H9 (cell line): Measurements from ENCODE around the gene SLC9A5. TPM values are rescaled to one million over a fixed set of nuclear protein-coding genes. Genes with fewer than 3 reads are reported as not detected.

Source experiments
- DNase-seq: peaks from one replicate; pipeline ENCODE4 v3.0.0-alpha.2; 2017
- H2AFZ ChIP-seq: one replicate; pipeline ENCODE4 v1.6.1; 2013; ENCODE audit warnings: mild to moderate bottlenecking, low read length, control low read depth, moderate library complexity
- H2AK5ac ChIP-seq: 2 replicates; pipeline ENCODE4 v1.6.1; 2013; ENCODE audit warnings: low read length, control low read depth, mixed read lengths; ENCODE audit not compliant: insufficient read length
- H2BK120ac ChIP-seq: one replicate; pipeline ENCODE4 v1.6.1; 2013; ENCODE audit warnings: low read depth, mild to moderate bottlenecking, low read length, control low read depth, inconsistent platforms; ENCODE audit not compliant: poor library complexity, severe bottlenecking
- H2BK12ac ChIP-seq: 2 replicates; pipeline ENCODE4 v1.6.1; 2013; ENCODE audit warnings: low read length, control low read depth, mixed read lengths, low read depth; ENCODE audit not compliant: insufficient read length
- H2BK15ac ChIP-seq: 2 replicates; pipeline ENCODE4 v1.6.1; 2013; ENCODE audit warnings: low read depth, low read length, control low read depth
- H2BK20ac ChIP-seq: one replicate; pipeline ENCODE4 v1.6.1; 2013; ENCODE audit warnings: low read depth, mild to moderate bottlenecking, low read length, control low read depth, inconsistent platforms; ENCODE audit not compliant: poor library complexity, severe bottlenecking
- H2BK5ac ChIP-seq: 2 replicates; pipeline ENCODE4 v1.6.1; 2013; ENCODE audit warnings: low read length, control low read depth, mixed read lengths; ENCODE audit not compliant: insufficient read length
- H3K14ac ChIP-seq: 2 replicates; pipeline ENCODE4 v1.6.1; 2013; ENCODE audit warnings: low read length, control low read depth; ENCODE audit not compliant: insufficient read depth
- H3K18ac ChIP-seq: 2 replicates; pipeline ENCODE4 v1.6.1; 2013; ENCODE audit warnings: low read depth, mild to moderate bottlenecking, mixed read lengths, low read length, control low read depth; ENCODE audit not compliant: insufficient read length
- H3K23ac ChIP-seq: 2 replicates; pipeline ENCODE4 v1.6.1; 2013; ENCODE audit warnings: low read length, control low read depth, mixed read lengths, low read depth; ENCODE audit not compliant: insufficient read length
- H3K23me2 ChIP-seq: 2 replicates; pipeline ENCODE4 v1.6.1; 2013; ENCODE audit warnings: low read depth, mild to moderate bottlenecking, mixed read lengths, low read length, control low read depth; ENCODE audit not compliant: insufficient read length, poor library complexity, severe bottlenecking
- H3K27ac ChIP-seq: 2 replicates; pipeline ENCODE4 v1.5.1; 2013; ENCODE audit warnings: low read length, control low read depth, mixed read lengths, low read depth; ENCODE audit not compliant: insufficient read length
- H3K27me3 ChIP-seq: 2 replicates; pipeline ENCODE4 v1.6.1; 2013; ENCODE audit warnings: low read length, control low read depth, inconsistent platforms; ENCODE audit not compliant: insufficient read depth
- H3K4ac ChIP-seq: 2 replicates; pipeline ENCODE4 v1.6.1; 2013; ENCODE audit warnings: low read depth, mild to moderate bottlenecking, control low read depth, inconsistent platforms, low read length, moderate library complexity
- H3K4me1 ChIP-seq: 2 replicates; pipeline ENCODE4 v1.6.1; 2013; ENCODE audit warnings: low read length, control low read depth, inconsistent platforms; ENCODE audit not compliant: insufficient read depth
- H3K4me2 ChIP-seq: 2 replicates; pipeline ENCODE4 v1.6.1; 2013; ENCODE audit warnings: low read length, control low read depth, mixed read lengths; ENCODE audit not compliant: insufficient read length, insufficient read depth
- H3K56ac ChIP-seq: 2 replicates; pipeline ENCODE4 v1.6.1; 2013; ENCODE audit warnings: low read depth, mild to moderate bottlenecking, mixed read lengths, low read length, control low read depth; ENCODE audit not compliant: insufficient read length
- H3K79me1 ChIP-seq: 2 replicates; pipeline ENCODE4 v1.6.1; 2013; ENCODE audit warnings: low read depth, mild to moderate bottlenecking, moderate library complexity, low read length, control low read depth, inconsistent platforms; ENCODE audit not compliant: insufficient read depth, poor library complexity, severe bottlenecking
- H3K79me2 ChIP-seq: 2 replicates; pipeline ENCODE4 v1.6.1; 2013; ENCODE audit warnings: low read length, control low read depth, inconsistent platforms; ENCODE audit not compliant: insufficient read depth
- H3K9ac ChIP-seq: 2 replicates; pipeline ENCODE4 v1.6.1; 2013; ENCODE audit warnings: low read length, control low read depth, mixed read lengths; ENCODE audit not compliant: insufficient read length; ENCODE audit errors: extremely low read depth
- H3K9me3 ChIP-seq: one replicate; pipeline ENCODE4 v1.6.1; 2013; ENCODE audit warnings: low read depth, low read length, inconsistent platforms; ENCODE audit not compliant: control insufficient read depth
- H3T11ph ChIP-seq: one replicate; pipeline ENCODE4 v1.6.1; 2013; ENCODE audit warnings: mild to moderate bottlenecking, low read length, control low read depth, inconsistent platforms
- H4K20me1 ChIP-seq: one replicate; pipeline ENCODE4 v1.6.1; 2013; ENCODE audit not compliant: control insufficient read depth, insufficient read length, insufficient read depth
- H4K5ac ChIP-seq: 2 replicates; pipeline ENCODE4 v1.6.1; 2013; ENCODE audit warnings: low read depth, mild to moderate bottlenecking, mixed read lengths, low read length, control low read depth; ENCODE audit not compliant: insufficient read length
- H4K8ac ChIP-seq: replicated peaks from 2 replicates; pipeline ENCODE4 v1.6.1; 2013; ENCODE audit warnings: low read length, control low read depth, mixed read lengths, low read depth; ENCODE audit not compliant: insufficient read length
- H4K91ac ChIP-seq: 2 replicates; pipeline ENCODE4 v1.6.1; 2013; ENCODE audit warnings: low read depth, mild to moderate bottlenecking, moderate library complexity, mixed read lengths, low read length, control low read depth; ENCODE audit not compliant: insufficient read length
- H3K27ac Mint-ChIP-seq, 3 experiments: 2 replicates in 2 of 3; 3 replicates in 1 of 3; pipeline ENCODE4 v1.8.0; 2020 to 2021; ENCODE audit warnings: mixed read lengths in 3 of 3, mild to moderate bottlenecking in 1 of 3, moderate library complexity in 1 of 3
- H3K27me3 Mint-ChIP-seq: 2 replicates; pipeline ENCODE4 v1.8.0; 2021; ENCODE audit warnings: low read depth, mild to moderate bottlenecking, moderate library complexity, mixed read lengths
- H3K36me3 Mint-ChIP-seq, 3 experiments: 2 replicates in 2 of 3; 3 replicates in 1 of 3; pipeline ENCODE4 v1.8.0; 2020 to 2021; ENCODE audit warnings: low read depth in 3 of 3, mixed read lengths in 3 of 3; ENCODE audit not compliant: insufficient read depth in 1 of 3
- H3K4me1 Mint-ChIP-seq, 2 experiments: 2 replicates each; pipeline ENCODE4 v1.8.0; 2020; ENCODE audit warnings: mixed read lengths in 2 of 2
- H3K4me3 Mint-ChIP-seq, 2 experiments: 2 replicates in 1 of 2; 3 replicates in 1 of 2; pipeline ENCODE4 v1.8.0; 2020 to 2021; ENCODE audit warnings: mild to moderate bottlenecking in 2 of 2, mixed read lengths in 2 of 2, moderate library complexity in 1 of 2
- H3K9me3 Mint-ChIP-seq, 2 experiments: 2 replicates in 1 of 2; 3 replicates in 1 of 2; pipeline ENCODE4 v1.8.0; 2020; ENCODE audit warnings: mild to moderate bottlenecking in 2 of 2, mixed read lengths in 2 of 2, moderate library complexity in 1 of 2
- microRNA-seq: library from miRNA; unstranded; fragments of <30 nt; microRNA quantifications from one replicate; pipeline ENCODE4, GENCODE V29; 2020; ENCODE audit warnings: borderline microRNAs expressed
- total RNA-seq: library from RNA; stranded (reverse); gene quantifications from 2 replicates; pipeline ENCODE4 v1.2.1, GENCODE V29; 2021
- TF ChIP-seq, protein P1 (sequence below): fragments of 200-600 bp; sonication (generic); conservative IDR thresholded peaks from 3 replicates; pipeline ENCODE4 v1.8.0; 2021; ENCODE audit warnings: antibody characterized with exemption, mild to moderate bottlenecking

Gene SLC9A5
- total RNA-seq, 1 experiment from 2014 or later: 9.1 TPM

- Histone ChIP-seq H3K4me2 (no peak overlapping the region), H3K79me2 (no peaks in the 10 kb centered on the region), H2BK15ac (no peak overlapping the region), H2BK20ac (no peak overlapping the region), H4K5ac (no peak overlapping the region), H4K20me1 (no peaks in the 10 kb centered on the region), H2BK12ac (no peak overlapping the region), H2BK120ac (no peak overlapping the region), H3K56ac (no peak overlapping the region), H3K23me2 (no peaks in the 10 kb centered on the region), H3K27ac (no peak overlapping the region), H2AK5ac (no peak overlapping the region), H3T11ph (no peak overlapping the region), H3K79me1 (no peaks in the 10 kb centered on the region), H2AFZ (no peak overlapping the region), H3K9me3 (no peaks in the 10 kb centered on the region), H3K4me1 (no peaks in the 10 kb centered on the region), H4K91ac (no peak overlapping the region), H4K8ac (no peak overlapping the region), H3K23ac (no peak overlapping the region), H3K4ac (no peak overlapping the region), H3K9ac (no peak overlapping the region), H3K14ac (no peak overlapping the region), H3K27me3 (no peaks in the 10 kb centered on the region), H3K18ac (no peak overlapping the region), H2BK5ac (no peak overlapping the region)
- Mint-ChIP-seq H3K27ac (no peak overlapping the region), H3K9me3 (no peaks in the 10 kb centered on the region), H3K36me3 (no peaks in the 10 kb centered on the region), H3K27me3 (peaks cover 45% of the 10 kb centered on the region), H3K4me3 (no peak overlapping the region), H3K4me1 (peaks cover 0 to 5% of the 10 kb centered on the region in 2 experiments; a peak in 3 of 4 replicates)
- TF ChIP-seq, protein P1, sequence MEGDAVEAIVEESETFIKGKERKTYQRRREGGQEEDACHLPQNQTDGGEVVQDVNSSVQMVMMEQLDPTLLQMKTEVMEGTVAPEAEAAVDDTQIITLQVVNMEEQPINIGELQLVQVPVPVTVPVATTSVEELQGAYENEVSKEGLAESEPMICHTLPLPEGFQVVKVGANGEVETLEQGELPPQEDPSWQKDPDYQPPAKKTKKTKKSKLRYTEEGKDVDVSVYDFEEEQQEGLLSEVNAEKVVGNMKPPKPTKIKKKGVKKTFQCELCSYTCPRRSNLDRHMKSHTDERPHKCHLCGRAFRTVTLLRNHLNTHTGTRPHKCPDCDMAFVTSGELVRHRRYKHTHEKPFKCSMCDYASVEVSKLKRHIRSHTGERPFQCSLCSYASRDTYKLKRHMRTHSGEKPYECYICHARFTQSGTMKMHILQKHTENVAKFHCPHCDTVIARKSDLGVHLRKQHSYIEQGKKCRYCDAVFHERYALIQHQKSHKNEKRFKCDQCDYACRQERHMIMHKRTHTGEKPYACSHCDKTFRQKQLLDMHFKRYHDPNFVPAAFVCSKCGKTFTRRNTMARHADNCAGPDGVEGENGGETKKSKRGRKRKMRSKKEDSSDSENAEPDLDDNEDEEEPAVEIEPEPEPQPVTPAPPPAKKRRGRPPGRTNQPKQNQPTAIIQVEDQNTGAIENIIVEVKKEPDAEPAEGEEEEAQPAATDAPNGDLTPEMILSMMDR: no peak
- DNase-seq: no peak
Measured at GRCh38 chr16:67317853-67318252, 69.1 kb downstream of the SLC9A5 start.

Small RNA genes within 50 kb of the gene (microRNA-seq; reads per million reads assigned to microRNA genes)
- 2.1 reads per million, percentile 21 among the genes with 10 or more reads in this experiment for gene MIR328

Other genes starting within 250 kb of the SLC9A5 start
- gene CBFB, start 219.8 kb upstream of the SLC9A5 start, total RNA-seq: 76.3 and 84.3 TPM in 2 replicates
- gene PHAF1, start 139.0 kb upstream of the SLC9A5 start, total RNA-seq: 18.2 and 18.8 TPM in 2 replicates
- 11.2 and 11.4 TPM in 2 replicates for gene B3GNT9, start 98.0 kb upstream of the SLC9A5 start, total RNA-seq
- gene TRADD, start 89.1 kb upstream of the SLC9A5 start, total RNA-seq: 1.4 and 1.7 TPM in 2 replicates
- 0.59 and 0.75 TPM in 2 replicates for gene FBXL8, start 89.0 kb upstream of the SLC9A5 start, total RNA-seq
- gene HSF4, start 84.2 kb upstream of the SLC9A5 start, total RNA-seq: 1.2 and 1.5 TPM in 2 replicates
- 5.6 and 5.9 TPM in 2 replicates for gene NOL3, start 78.4 kb upstream of the SLC9A5 start, total RNA-seq
- gene MATCAP1, start 65.0 kb upstream of the SLC9A5 start, total RNA-seq: 42.1 and 51.2 TPM in 2 replicates
- 3.1 and 3.3 TPM in 2 replicates for gene EXOC3L1, start 58.8 kb upstream of the SLC9A5 start, total RNA-seq
- gene E2F4, start 56.8 kb upstream of the SLC9A5 start, total RNA-seq: 109 and 116 TPM in 2 replicates
- 8.6 and 9.1 TPM in 2 replicates for gene ELMO3, start 49.8 kb upstream of the SLC9A5 start, total RNA-seq
- 42.6 and 43.3 TPM in 2 replicates for gene TMEM208, start 21.8 kb upstream of the SLC9A5 start, total RNA-seq
- 67.0 and 70.7 TPM in 2 replicates for gene FHOD1, start 1.5 kb upstream of the SLC9A5 start, total RNA-seq
- gene PLEKHG4, start 30.6 kb downstream of the SLC9A5 start, total RNA-seq: 13.2 and 13.9 TPM in 2 replicates
- 0.13 TPM in 1 of 2 replicates, not detected in the other for gene KCTD19, start 77.8 kb downstream of the SLC9A5 start, total RNA-seq
- not detected in 2 replicates for gene LRRC36, start 77.8 kb downstream of the SLC9A5 start, total RNA-seq
- gene TPPP3, start 144.5 kb downstream of the SLC9A5 start, total RNA-seq: 0.48 and 0.79 TPM in 2 replicates
- gene ZDHHC1, start 167.5 kb downstream of the SLC9A5 start, total RNA-seq: 3.0 and 3.7 TPM in 2 replicates
- 33.5 and 35.1 TPM in 2 replicates for gene HSD11B2, start 182.1 kb downstream of the SLC9A5 start, total RNA-seq
- 39.8 and 43.0 TPM in 2 replicates for gene ATP6V0D1, start 232.2 kb downstream of the SLC9A5 start, total RNA-seq
- gene AGRP, start 234.6 kb downstream of the SLC9A5 start, total RNA-seq: not detected in 2 replicates